Stomach (tissue), 9 donors: ENCODE results near the gene TTF2. TPM values are rescaled to one million over a fixed set of nuclear protein-coding genes. Genes with fewer than 3 reads are reported as not detected.

Experiments used
- DNase-seq, 2 donors: peaks; one replicate each; pipeline versions ENCODE4 v3.0.0 to v3.0.0-alpha.2; 2013 to 2019
- H3K27ac ChIP-seq, 5 donors: fragments of 200-600 bp in 4 of 5; sonication (generic) in 4 of 5; one replicate each; pipeline ENCODE4 v1.5.1; 2013 to 2019; ENCODE audit warnings: mild to moderate bottlenecking in 1 of 5, moderate library complexity in 1 of 5
- H3K27me3 ChIP-seq, 3 donors: fragments of 200-600 bp; sonication (generic); one replicate each; pipeline ENCODE4 v1.5.1; 2017 to 2019; ENCODE audit warnings: mixed run types in 1 of 3
- H3K36me3 ChIP-seq, 4 donors: fragments of 200-600 bp; sonication (generic); 1 replicate in 3 of 4; 2 replicates in 1 of 4; pipeline ENCODE4 v1.5.1; 2016 to 2019
- H3K4me1 ChIP-seq, 4 donors: fragments of 200-600 bp; sonication (generic); one replicate each; pipeline ENCODE4 v1.5.1; 2016 to 2019
- H3K4me3 ChIP-seq, 4 donors: fragments of 200-600 bp; sonication (generic) in 3 of 4; one replicate each; pipeline ENCODE4 v1.5.1; 2016 to 2019; ENCODE audit warnings: mild to moderate bottlenecking in 1 of 4
- H3K9me3 ChIP-seq, 4 donors: fragments of 200-600 bp; sonication (generic); one replicate each; pipeline ENCODE4 v1.5.1; 2016 to 2019
- CTCF ChIP-seq, 7 experiments: fragments of 450-650 bp in 4 of 7; fragments of 200-600 bp in 3 of 7; sonication (generic) in 3 of 7; IDR thresholded peaks; one replicate each; pipeline ENCODE4 v1.5.1; 2016 to 2019; ENCODE audit warnings: antibody characterized with exemption in 7 of 7, control low read depth in 2 of 7, mild to moderate bottlenecking in 1 of 7
- EP300 ChIP-seq: sonication (generic); formaldehyde crosslinking; IDR thresholded peaks from one replicate; pipeline ENCODE4 v1.6.1; 2017; ENCODE audit warnings: antibody characterized with exemption
- POLR2A ChIP-seq, 4 donors: fragments of 450-650 bp; IDR thresholded peaks; one replicate each; pipeline ENCODE4 v1.6.1; 2016; ENCODE audit warnings: antibody characterized with exemption in 4 of 4, control low read depth in 2 of 4, mild to moderate bottlenecking in 1 of 4, moderate library complexity in 1 of 4
- POLR2AphosphoS5 ChIP-seq, 3 donors: sonication (generic); formaldehyde crosslinking; IDR thresholded peaks; one replicate each; pipeline ENCODE4 v1.6.1; 2016; ENCODE audit warnings: antibody characterized with exemption in 3 of 3
- WGBS, 5 donors: extraction: QIAGEN DNeasy Blood & Tissue Kit in 3 of 5; methylation state at CpG; one replicate each; pipeline versions ENCODE4 v1.1.5 to v1.1.7; 2013 to 2018; 5-methylcytosine and 5-hydroxymethylcytosine counted together
- intact Hi-C: fragments of 100-400 bp; cut with DNase I; formaldehyde crosslinking; loops from one replicate; pipeline ENCODE4 v1.15.1; 2023; ENCODE audit warnings: low total_unique reads
- polyA plus RNA-seq, 3 donors: library from polyadenylated mRNA; stranded (reverse); fragments of 200-250 nt; gene quantifications; one replicate each; pipeline ENCODE4 v1.2.3, GENCODE V29; 2013
- total RNA-seq, 5 donors: library from RNA; depleted of rRNA; stranded (reverse); fragments of >200 nt; gene quantifications; one replicate each; pipeline versions ENCODE4 v1.1.0 to v1.2.3, GENCODE V29; 2014 to 2016
- donor health status: healthy with polysubstance abuse.
- donor health status: Bipolar disorder and iron deficiency.
- donor health status: healthy.

TTF2 gene
- total and polyA plus RNA-seq, 8 donors, result 1.7 to 58.7 (median 10.7) TPM

- no peak overlapping the region for H3K27ac ChIP-seq
- no peak overlapping the region for H3K4me3 ChIP-seq
- intact Hi-C loops, result no loop called here
- H3K27me3 ChIP-seq, result no peaks in the 10 kb centered on the region
- H3K36me3 ChIP-seq, result no peaks in the 10 kb centered on the region
- H3K4me1 ChIP-seq, result no peaks in the 10 kb centered on the region
- 82 to 89% (median 84%) methylated on average over 2 of the region's 2 CpGs for WGBS, 5 donors
- H3K9me3 ChIP-seq, result no peaks in the 10 kb centered on the region
- no peak for DNase-seq
- no peak for TF ChIP-seq EP300
- no peak for TF ChIP-seq POLR2A (IDR thresholded peaks at IDR 0.05)
- no peak for TF ChIP-seq POLR2AphosphoS5 (IDR thresholded peaks at IDR 0.05)
- no peak for TF ChIP-seq CTCF (IDR thresholded peaks at IDR 0.05)
Measured at GRCh38 chr1:117135329-117135728, 75.2 kb downstream of the TTF2 start.

GRCh38 chr1:117136749-117137148 lies 76.6 kb downstream of the TTF2 start:
- DNase-seq, result no peak
- TF ChIP-seq POLR2A (IDR thresholded peaks at IDR 0.05), result no peak
- TF ChIP-seq POLR2AphosphoS5 (IDR thresholded peaks at IDR 0.05), result no peak
- H3K4me1 ChIP-seq, result no peaks in the 10 kb centered on the region
- H3K9me3 ChIP-seq, result no peaks in the 10 kb centered on the region
- WGBS, 5 donors, result 48 to 71% (median 66%) methylated on average over 2 of the region's 2 CpGs
- no peak overlapping the region for H3K27ac ChIP-seq
- H3K4me3 ChIP-seq, result no peak overlapping the region
- H3K27me3 ChIP-seq, result no peaks in the 10 kb centered on the region
- H3K36me3 ChIP-seq, result no peaks in the 10 kb centered on the region
- intact Hi-C loops, result no loop called here

- H3K9me3 ChIP-seq, result no peaks in the 10 kb centered on the region
- no peak for DNase-seq
- H3K36me3 ChIP-seq, result no peaks in the 10 kb centered on the region
- no peaks in the 10 kb centered on the region for H3K27me3 ChIP-seq
- H3K27ac ChIP-seq, result no peak overlapping the region
- intact Hi-C loops, result no loop called here
- WGBS, 5 donors, result 54 to 87% (median 59%) methylated on average over 3 of the region's 3 CpGs
- no peak for TF ChIP-seq POLR2A (IDR thresholded peaks at IDR 0.05)
- no peak for TF ChIP-seq CTCF (IDR thresholded peaks at IDR 0.05)
- no peak for TF ChIP-seq EP300
- no peak for TF ChIP-seq POLR2AphosphoS5 (IDR thresholded peaks at IDR 0.05)
- no peak overlapping the region for H3K4me3 ChIP-seq
- no peaks in the 10 kb centered on the region for H3K4me1 ChIP-seq
Measured at GRCh38 chr1:117137281-117137855, 77.2 kb downstream of the TTF2 start.

- Histone ChIP-seq H3K9me3 (no peaks in the 10 kb centered on the region), H3K36me3 (no peaks in the 10 kb centered on the region), H3K27me3 (no peaks in the 10 kb centered on the region), H3K27ac (no peak overlapping the region), H3K4me3 (no peak overlapping the region), H3K4me1 (no peaks in the 10 kb centered on the region)
- intact Hi-C loops, result no loop called here
- 84 to 95% (median 89%) methylated on average over 3 of the region's 3 CpGs for WGBS, 5 donors
- DNase-seq, result no peak
- no peak for TF ChIP-seq POLR2AphosphoS5 (IDR thresholded peaks at IDR 0.05)
- no peak for TF ChIP-seq EP300
- no peak for TF ChIP-seq POLR2A (IDR thresholded peaks at IDR 0.05)
- no peak for TF ChIP-seq CTCF (IDR thresholded peaks at IDR 0.05)
Measured at GRCh38 chr1:117138106-117138505, 78.0 kb downstream of the TTF2 start.

- intact Hi-C loops, result no loop called here
- no peak overlapping the region for H3K4me3 ChIP-seq
- no peaks in the 10 kb centered on the region for H3K36me3 ChIP-seq
- H3K4me1 ChIP-seq, result peaks cover 0 to under 1% (median 0%) of the 10 kb centered on the region in 4 donors
- no peak overlapping the region for H3K27ac ChIP-seq
- H3K9me3 ChIP-seq, result no peaks in the 10 kb centered on the region
- no peak for DNase-seq
- 85 to 100% (median 88%) methylated on average over 1 of the region's 1 CpG for WGBS, 5 donors
- TF ChIP-seq EP300, result no peak
- TF ChIP-seq POLR2AphosphoS5 (IDR thresholded peaks at IDR 0.05), result no peak
- no peak for TF ChIP-seq POLR2A (IDR thresholded peaks at IDR 0.05)
- no peak for TF ChIP-seq CTCF (IDR thresholded peaks at IDR 0.05)
- no peaks in the 10 kb centered on the region for H3K27me3 ChIP-seq
Measured at GRCh38 chr1:117138561-117138960, 78.4 kb downstream of the TTF2 start.
